Measurements from ENCODE around the gene TMEM134.
"Not testable (repeated sequence)": the region's sequence is repeated elsewhere in the genome, so short reads cannot be mapped to it uniquely, and the experiment has no call there.

The TMEM134 gene

GRCh38 chr11:67468759-67469507, at the start of gene TMEM134:
TMEM134 (minus strand) TSS chr11:67469251; CDS start chr11:67469192, 59 bp downstream.
- peak; percentile 89 to 93 (median 90) for DNase-seq (ENCODE audit: low read depth in 2 of 3, low spot score in 1 of 3)

DNA sequence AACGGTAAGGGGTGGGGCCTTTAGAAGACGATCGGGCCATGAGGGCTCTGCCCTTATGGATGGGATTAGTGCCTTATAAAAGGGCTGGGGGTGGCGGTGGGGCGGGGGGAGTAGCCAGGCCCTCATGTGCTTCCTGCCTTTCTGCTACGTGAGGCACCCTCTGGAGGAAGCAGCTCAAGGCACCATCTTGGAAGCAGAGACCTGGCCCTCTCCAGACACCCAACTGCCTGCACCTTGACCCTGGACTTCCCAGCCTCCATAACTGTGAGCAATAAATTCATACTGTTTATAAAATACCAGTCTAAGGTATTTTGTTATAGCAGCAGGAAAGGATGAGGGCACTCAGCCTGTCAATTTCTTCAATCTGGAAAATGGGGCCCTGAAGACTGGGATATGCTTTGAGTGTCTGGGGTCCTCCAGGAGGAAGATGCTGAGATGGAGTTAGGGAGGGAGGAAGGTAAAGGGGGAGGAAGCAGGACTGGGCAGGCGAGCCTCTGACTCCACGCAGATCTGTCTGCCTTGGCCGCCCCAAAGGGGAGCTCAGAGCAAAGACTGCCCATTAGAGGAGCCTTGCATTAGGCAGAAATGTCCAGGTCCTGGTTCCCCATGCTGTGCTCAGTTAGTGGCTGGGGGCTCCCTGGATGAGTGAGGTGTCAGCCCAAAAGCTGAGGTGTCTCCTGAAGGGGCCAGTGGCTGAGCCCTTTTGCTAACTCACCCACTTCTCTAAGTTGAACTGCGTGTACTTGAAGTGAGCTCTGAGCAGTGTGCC, 48.9 kb upstream of the TMEM134 start:
- no peak for DNase-seq (ENCODE audit: low read depth in 2 of 3, low spot score in 1 of 3)

GRCh38 chr11:67516806-67517205, 47.8 kb upstream of the TMEM134 start:
- DNase-seq (ENCODE audit: low read depth in 2 of 3, low spot score in 1 of 3), result no peak

- DNase-seq (ENCODE audit: low read depth in 2 of 3, low spot score in 1 of 3), result no peak
These were observed 45.1 kb upstream of the TMEM134 start for GRCh38 chr11:67514116-67514515.

DNA sequence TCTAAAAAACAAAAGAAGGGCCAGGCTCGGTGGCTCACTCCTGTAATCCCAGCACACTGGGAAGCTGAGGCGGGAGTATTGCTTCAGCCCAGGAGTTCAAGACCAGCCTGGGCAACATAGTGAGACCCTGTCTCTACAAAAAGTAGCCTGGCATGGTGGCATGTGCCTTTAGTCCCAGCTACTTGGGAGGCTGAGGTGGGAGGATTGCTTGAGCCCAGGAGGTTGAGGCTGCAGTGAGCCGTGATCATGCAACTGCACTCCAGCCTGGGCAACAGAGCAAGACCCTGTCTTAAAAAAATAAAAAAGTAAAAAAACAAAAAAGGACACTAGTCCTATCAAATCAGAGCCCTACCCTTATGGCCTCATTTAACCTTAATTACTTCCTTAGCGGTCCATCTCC, 42.5 kb upstream of the TMEM134 start:
- DNase-seq (ENCODE audit: low read depth in 2 of 3, low spot score in 1 of 3), result not testable (repeated sequence)

GRCh38 chr11:67510023-67510345, 40.9 kb upstream of the TMEM134 start:
- DNase-seq (ENCODE audit: low read depth in 2 of 3, low spot score in 1 of 3), result no peak

- peak; percentile 96 to 99 (median 96) for DNase-seq (ENCODE audit: low read depth in 2 of 3, low spot score in 1 of 3)
These were observed 39.6 kb upstream of the TMEM134 start for GRCh38 chr11:67508486-67509121.

GRCh38 chr11:67507864-67508485, 38.9 kb upstream of the TMEM134 start, which contains the start of gene CDK2AP2:
CDK2AP2 (minus strand) TSS chr11:67508162; CDS start chr11:67508082, 80 bp downstream.
- peak; percentile 97 to 99 (median 98) for DNase-seq (ENCODE audit: low read depth in 2 of 3, low spot score in 1 of 3)

GRCh38 chr11:67507242-67507863, 38.3 kb upstream of the TMEM134 start:
- DNase-seq (ENCODE audit: low read depth in 2 of 3, low spot score in 1 of 3), result no peak

- DNase-seq (ENCODE audit: low read depth in 2 of 3, low spot score in 1 of 3), result no peak
These were observed 37.5 kb upstream of the TMEM134 start for GRCh38 chr11:67506426-67507051.

GRCh38 chr11:67505605-67506396, 36.8 kb upstream of the TMEM134 start:
- peak; percentile 88 to 93 (median 89) for DNase-seq (ENCODE audit: low read depth in 2 of 3, low spot score in 1 of 3)

DNA sequence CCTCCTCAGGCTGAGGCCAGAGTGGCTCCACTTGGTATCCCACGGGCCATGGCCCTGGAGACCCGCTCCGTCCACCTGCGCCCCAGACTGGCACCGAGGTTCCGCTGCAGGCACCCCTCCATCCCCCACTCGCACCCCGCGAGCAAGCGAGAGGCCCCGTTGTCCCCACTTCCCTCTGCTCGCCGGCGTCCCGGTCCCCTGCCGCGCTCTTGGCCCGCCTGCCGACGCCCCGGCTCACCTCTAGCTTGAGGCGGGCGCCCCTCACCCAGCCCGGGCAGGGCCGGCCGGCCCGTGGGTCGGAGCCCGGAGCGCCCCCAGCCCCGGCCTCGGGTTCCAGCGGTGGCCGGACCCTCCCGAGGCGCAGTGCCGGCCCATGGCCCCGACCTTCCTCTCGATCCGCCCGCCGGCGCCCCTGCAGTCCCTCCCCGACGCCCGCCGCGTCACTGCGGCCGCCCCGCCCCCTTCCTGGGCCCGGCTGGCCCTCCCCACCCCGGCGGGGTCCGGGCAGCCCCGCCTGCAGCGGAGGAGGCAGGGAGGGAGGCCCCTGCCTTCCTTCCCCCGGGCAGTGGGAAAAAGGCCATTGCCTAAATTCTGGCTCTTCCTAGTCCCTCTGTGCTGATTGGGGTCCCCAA, 36.0 kb upstream of the TMEM134 start, which contains the start of gene PITPNM1:
TSS of gene PITPNM1 (minus strand) at position 414 of the 632 bp plus-strand sequence. CDS start 1,183 bp downstream, outside the sequence.
- peak in 2 of 3 donors; percentile 64 to 75 for DNase-seq (ENCODE audit: low read depth in 2 of 3, low spot score in 1 of 3)

DNA sequence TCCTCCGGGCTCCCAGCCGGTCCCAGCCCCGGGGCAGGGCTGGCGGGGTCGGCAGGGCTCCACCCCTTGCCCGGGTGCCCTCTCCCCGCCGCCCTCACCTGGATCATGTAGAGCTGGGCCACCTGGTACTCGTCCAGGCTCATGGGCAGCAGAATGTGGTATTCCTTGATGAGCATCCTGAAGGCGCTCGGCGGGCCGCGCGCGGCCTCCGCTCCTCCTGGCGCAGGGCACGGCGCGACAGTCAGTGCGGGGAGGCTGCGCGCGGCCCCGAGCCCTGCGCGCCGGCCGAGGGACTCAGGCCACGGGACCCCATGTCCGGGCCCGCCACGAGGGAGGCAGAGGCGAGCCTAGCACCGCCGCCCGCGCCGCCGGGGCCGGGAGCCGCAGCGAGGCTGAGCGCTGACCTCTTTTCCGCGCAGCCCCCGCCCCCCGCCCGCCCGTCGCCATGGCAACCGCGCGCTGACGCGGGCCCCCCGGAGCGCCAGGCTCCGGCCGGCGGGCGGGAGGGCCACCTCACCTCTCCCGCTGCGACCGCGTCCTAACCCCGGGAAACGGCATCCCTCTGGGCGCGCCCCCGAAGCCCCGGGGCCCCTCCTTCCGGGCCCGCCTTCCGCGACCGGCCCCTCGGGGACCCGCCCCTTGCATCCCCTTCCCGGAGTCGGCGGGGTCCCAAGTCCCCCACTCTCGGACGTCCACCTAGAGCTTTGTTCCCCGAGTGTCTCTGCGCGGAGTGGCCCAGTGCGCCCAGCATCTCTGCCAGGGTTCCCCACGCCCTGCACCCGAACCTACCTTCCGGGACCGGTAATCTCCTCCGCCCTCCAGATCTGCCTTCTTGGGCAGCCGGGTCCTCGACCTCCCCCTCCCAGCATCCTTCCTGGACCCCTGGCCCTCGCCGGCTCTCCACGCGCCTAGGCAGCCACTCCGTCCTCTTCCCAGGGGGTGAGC, 35.2 kb upstream of the TMEM134 start:
- no peak for DNase-seq (ENCODE audit: low read depth in 2 of 3, low spot score in 1 of 3)

DNA sequence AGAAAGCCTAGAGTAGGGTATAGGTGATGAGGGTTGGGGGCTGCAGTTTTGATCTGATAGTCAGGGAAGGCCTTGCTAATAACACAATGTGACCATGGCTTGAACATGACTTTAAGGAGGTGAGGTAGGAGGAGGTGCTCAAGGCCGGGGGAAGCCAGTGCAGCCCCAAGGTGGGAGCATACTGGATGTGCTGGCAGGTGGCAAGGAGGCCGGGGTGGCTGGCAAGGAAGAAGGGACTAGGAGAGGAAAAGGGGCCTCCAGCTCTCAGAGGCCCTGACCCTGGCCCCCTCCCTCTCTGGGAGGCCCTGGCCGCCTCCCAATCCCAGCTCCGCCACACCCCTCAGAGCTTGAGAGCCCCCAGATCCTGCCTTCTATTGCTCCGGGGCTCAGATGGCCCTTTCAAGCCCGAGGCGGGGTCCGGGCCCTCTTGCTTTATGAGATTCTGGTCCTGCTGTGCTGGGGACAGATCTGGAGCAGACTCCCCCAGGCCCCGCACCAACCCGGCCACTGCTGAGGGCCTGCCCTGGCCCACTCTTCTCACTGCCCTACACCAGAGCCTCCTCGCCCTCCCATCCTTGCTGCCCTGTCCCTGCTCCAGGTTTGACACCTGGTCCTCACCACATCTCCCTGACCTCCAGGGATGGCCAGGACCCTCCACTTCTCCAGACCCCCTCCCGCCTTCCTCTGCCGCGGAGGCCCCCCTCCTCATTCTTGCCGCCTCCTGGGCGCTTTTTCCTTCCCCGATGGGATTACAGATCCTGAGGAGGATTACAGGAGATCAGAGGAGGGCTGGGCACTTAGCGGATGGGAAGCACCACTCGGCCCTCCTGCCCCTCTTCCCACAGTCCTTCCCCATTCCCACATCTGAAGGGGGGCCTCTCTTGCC, 34.3 kb upstream of the TMEM134 start:
- no peak for DNase-seq (ENCODE audit: low read depth in 2 of 3, low spot score in 1 of 3)

- DNase-seq (ENCODE audit: low read depth in 2 of 3, low spot score in 1 of 3), result no peak
These were observed 33.4 kb upstream of the TMEM134 start for GRCh38 chr11:67502328-67502979.

GRCh38 chr11:67501854-67502253, 32.8 kb upstream of the TMEM134 start:
- no peak for DNase-seq (ENCODE audit: low read depth in 2 of 3, low spot score in 1 of 3)
